ENCODE measurements around the gene CCR5.

- TF ChIP-seq CTCF (tag by site-specific recombination; IDR thresholded peaks at IDR 0.05), result no peak
- TF ChIP-seq ZNF639 (tag by site-specific recombination; IDR thresholded peaks at IDR 0.05), result no peak
- no peak for TF ChIP-seq ZNF785 (tag by site-specific recombination; IDR thresholded peaks at IDR 0.05)
- no peak for TF ChIP-seq REST (tag by site-specific recombination; IDR thresholded peaks at IDR 0.05)
- TF ChIP-seq KLF10 (tag by site-specific recombination; IDR thresholded peaks at IDR 0.05), result no peak
- no peak for TF ChIP-seq KLF1 (tag by site-specific recombination; IDR thresholded peaks at IDR 0.05)
- TF ChIP-seq KLF17 (tag by site-specific recombination; IDR thresholded peaks at IDR 0.05), result no peak
- no peak for TF ChIP-seq ATF2 (tag by site-specific recombination; IDR thresholded peaks at IDR 0.05; ENCODE audit: low read depth)
- no peak for TF ChIP-seq ZIC2 (tag by site-specific recombination; IDR thresholded peaks at IDR 0.05)
- no peak for TF ChIP-seq OSR2 (tag by site-specific recombination; IDR thresholded peaks at IDR 0.05)
- TF ChIP-seq KLF7 (tag by site-specific recombination; IDR thresholded peaks at IDR 0.05; ENCODE audit: borderline replicate concordance), result no peak
- TF ChIP-seq GLI4 (tag by site-specific recombination; IDR thresholded peaks at IDR 0.05), result no peak
- no peak for TF ChIP-seq ZNF423 (tag by site-specific recombination; IDR thresholded peaks at IDR 0.05)
These were observed 20.5 kb upstream of the CCR5 start for GRCh38 chr3:46350262-46350565.
